ENCODE data around the gene TMEM51. TPM values are rescaled to one million over a fixed set of nuclear protein-coding genes. Genes with fewer than 3 reads are reported as not detected.

Gene TMEM51
- total RNA-seq, 1 experiment from 2014 or later, result 47.6 TPM

DNA sequence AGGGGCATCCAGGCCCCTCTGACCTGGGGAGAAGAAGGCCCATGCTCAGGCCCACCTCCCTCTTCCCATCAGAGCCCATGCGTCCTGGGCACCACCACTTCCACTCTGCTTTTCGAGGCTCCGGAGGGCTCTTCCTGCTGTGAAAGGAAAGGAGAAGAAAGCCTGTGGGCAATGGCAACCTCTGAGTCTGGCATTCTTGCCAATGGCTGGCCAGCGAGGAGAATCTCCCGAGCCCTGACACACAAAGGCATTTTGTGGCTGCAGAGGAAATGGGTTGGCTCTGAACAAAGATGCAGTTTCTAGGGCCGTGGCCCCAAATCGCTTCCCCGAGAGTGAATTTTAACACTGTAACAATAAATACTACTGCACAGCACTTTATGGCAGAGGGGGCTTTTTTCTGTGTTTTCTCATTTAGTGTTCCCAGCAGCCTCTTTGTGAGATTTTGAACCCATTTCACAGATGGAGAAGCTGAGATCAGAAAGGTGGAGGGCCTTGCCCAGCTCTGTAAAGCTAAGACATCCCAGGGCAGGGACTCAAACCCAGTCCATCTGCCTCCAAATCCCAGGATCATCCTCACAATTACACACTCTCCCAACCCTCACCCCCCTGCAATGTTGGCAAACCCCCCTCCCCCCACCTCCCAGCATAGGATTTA is 35.7 kb upstream of the TMEM51 start:
- CTCF ChIA-PET, result no interaction called here
- intact Hi-C loops (cut with micrococcal nuclease; ENCODE audit: unreplicated experiment), result no loop called here
- H3K27me3 Mint-ChIP-seq (ENCODE audit: unreplicated experiment), result no peaks in the 10 kb centered on the region
- no TSS peak for BruUV-seq (replicated peaks)
- no peak for DNase-seq
- H3K4me3 Mint-ChIP-seq (ENCODE audit: low read depth, unreplicated experiment), result no peak overlapping the region
- TF ChIP-seq, protein P1, sequence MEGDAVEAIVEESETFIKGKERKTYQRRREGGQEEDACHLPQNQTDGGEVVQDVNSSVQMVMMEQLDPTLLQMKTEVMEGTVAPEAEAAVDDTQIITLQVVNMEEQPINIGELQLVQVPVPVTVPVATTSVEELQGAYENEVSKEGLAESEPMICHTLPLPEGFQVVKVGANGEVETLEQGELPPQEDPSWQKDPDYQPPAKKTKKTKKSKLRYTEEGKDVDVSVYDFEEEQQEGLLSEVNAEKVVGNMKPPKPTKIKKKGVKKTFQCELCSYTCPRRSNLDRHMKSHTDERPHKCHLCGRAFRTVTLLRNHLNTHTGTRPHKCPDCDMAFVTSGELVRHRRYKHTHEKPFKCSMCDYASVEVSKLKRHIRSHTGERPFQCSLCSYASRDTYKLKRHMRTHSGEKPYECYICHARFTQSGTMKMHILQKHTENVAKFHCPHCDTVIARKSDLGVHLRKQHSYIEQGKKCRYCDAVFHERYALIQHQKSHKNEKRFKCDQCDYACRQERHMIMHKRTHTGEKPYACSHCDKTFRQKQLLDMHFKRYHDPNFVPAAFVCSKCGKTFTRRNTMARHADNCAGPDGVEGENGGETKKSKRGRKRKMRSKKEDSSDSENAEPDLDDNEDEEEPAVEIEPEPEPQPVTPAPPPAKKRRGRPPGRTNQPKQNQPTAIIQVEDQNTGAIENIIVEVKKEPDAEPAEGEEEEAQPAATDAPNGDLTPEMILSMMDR (IDR thresholded peaks at IDR 0.05; ENCODE audit: unreplicated experiment), result no peak
- no peaks in the 10 kb centered on the region for H3K9me3 Mint-ChIP-seq (ENCODE audit: low read depth, unreplicated experiment)
- no peaks in the 10 kb centered on the region for H3K36me3 Mint-ChIP-seq (ENCODE audit: insufficient read depth, unreplicated experiment)
- no peaks in the 10 kb centered on the region for H3K4me1 Mint-ChIP-seq (ENCODE audit: low read depth, unreplicated experiment)
- H3K27ac Mint-ChIP-seq (ENCODE audit: unreplicated experiment), result no peak overlapping the region

DNA sequence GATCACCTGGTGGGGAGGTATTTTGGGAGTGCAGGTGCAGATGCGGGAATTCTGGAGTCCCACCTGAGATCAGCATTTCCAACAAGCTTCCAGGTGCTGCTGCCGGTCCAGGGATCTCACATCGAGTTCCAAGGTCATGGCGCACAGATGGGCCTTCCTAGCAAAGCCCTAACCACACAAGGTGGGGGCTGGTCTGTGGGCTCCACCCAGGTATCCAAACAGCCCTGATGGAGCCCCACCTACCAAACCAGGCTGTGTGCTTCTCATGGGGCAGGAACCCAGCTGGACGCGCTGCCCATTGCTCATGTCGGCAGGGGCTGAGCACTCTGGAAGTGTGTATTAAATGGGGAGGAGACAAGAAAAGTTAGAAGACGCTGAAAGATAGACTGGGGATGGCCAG is 35.0 kb upstream of the TMEM51 start:
- CTCF ChIA-PET, result no interaction called here
- no peaks in the 10 kb centered on the region for H3K27me3 Mint-ChIP-seq (ENCODE audit: unreplicated experiment)
- H3K4me1 Mint-ChIP-seq (ENCODE audit: low read depth, unreplicated experiment), result no peaks in the 10 kb centered on the region
- no peak overlapping the region for H3K4me3 Mint-ChIP-seq (ENCODE audit: low read depth, unreplicated experiment)
- no peaks in the 10 kb centered on the region for H3K36me3 Mint-ChIP-seq (ENCODE audit: insufficient read depth, unreplicated experiment)
- TF ChIP-seq, protein P1 (IDR thresholded peaks at IDR 0.05; ENCODE audit: unreplicated experiment), result no peak
- BruUV-seq (replicated peaks), result no TSS peak
- H3K9me3 Mint-ChIP-seq (ENCODE audit: low read depth, unreplicated experiment), result no peaks in the 10 kb centered on the region
- intact Hi-C loops (cut with micrococcal nuclease; ENCODE audit: unreplicated experiment), result no loop called here
- no peak overlapping the region for H3K27ac Mint-ChIP-seq (ENCODE audit: unreplicated experiment)
- DNase-seq, result no peak

DNA sequence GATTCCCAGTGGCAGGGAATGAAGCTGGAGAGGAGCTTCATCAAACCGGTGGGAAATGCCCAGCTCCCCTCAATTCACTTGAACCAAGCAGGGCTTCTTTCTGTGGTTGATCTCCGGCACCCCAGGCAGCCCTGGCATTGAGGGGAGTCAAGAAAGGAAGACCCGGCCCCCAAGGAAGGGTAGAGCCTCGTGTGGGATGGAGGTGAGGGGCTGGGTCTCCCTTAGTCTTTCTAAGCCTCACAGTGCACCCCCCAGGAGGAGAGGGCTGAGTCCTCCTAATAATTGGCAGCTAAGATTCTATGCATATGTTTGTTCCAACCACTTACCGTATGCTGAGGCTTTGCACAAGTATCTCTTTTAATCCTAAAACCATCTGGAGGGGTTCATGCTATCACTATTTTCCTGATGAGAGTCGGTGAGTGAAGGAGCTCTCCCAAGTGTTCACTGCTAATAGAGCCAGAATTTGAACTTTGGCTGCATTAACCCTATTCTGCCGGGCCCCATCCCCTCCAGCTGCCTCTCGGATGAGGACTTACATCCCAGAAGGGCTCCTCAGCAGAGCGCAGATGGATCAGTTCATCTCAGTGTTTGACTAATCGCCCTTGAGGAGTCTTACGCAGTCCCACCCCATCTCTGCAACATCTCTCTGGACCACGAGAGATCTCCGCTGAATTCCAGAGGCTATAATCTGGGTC is 33.1 kb upstream of the TMEM51 start:
- Mint-ChIP-seq H3K36me3 (ENCODE audit: insufficient read depth, unreplicated experiment) (no peaks in the 10 kb centered on the region), H3K4me1 (ENCODE audit: low read depth, unreplicated experiment) (no peaks in the 10 kb centered on the region), H3K27me3 (ENCODE audit: unreplicated experiment) (no peaks in the 10 kb centered on the region), H3K27ac (ENCODE audit: unreplicated experiment) (no peak overlapping the region), H3K4me3 (ENCODE audit: low read depth, unreplicated experiment) (no peak overlapping the region), H3K9me3 (ENCODE audit: low read depth, unreplicated experiment) (no peaks in the 10 kb centered on the region)
- CTCF ChIA-PET, result no interaction called here
- no peak for DNase-seq
- TF ChIP-seq, protein P1 (IDR thresholded peaks at IDR 0.05; ENCODE audit: unreplicated experiment), result no peak
- no TSS peak for BruUV-seq (replicated peaks)
- intact Hi-C loops (cut with micrococcal nuclease; ENCODE audit: unreplicated experiment), result no loop called here

DNA sequence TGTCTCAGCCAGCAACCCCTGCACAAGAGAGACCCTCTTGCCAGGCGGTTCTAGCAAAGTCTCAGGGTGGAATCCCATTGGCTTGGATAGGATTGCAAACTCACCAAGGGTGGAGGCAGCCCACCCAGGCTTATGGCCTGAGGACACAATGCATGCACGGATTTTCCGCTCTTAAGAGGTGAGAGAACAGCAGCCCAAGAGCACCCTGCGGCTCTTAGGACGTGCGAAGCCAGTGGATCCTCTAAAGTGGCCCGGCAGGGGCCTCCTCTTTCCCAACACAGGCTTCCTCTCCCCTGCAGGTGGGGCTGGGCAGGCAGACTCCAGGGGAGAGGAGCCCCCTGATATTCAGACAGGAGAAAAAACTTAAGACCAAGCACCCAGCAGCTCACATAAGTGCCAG is 31.2 kb upstream of the TMEM51 start:
- intact Hi-C loops (cut with micrococcal nuclease; ENCODE audit: unreplicated experiment), result no loop called here
- CTCF ChIA-PET, result no interaction called here
- BruUV-seq (replicated peaks), result no TSS peak

More for the DNA sequence above, 31.2 kb upstream of the TMEM51 start:
- Mint-ChIP-seq H3K27ac (ENCODE audit: unreplicated experiment) (no peak overlapping the region), H3K4me3 (ENCODE audit: low read depth, unreplicated experiment) (no peak overlapping the region), H3K36me3 (ENCODE audit: insufficient read depth, unreplicated experiment) (no peaks in the 10 kb centered on the region), H3K4me1 (ENCODE audit: low read depth, unreplicated experiment) (no peaks in the 10 kb centered on the region), H3K9me3 (ENCODE audit: low read depth, unreplicated experiment) (no peaks in the 10 kb centered on the region), H3K27me3 (ENCODE audit: unreplicated experiment) (no peaks in the 10 kb centered on the region)
- TF ChIP-seq, protein P1 (IDR thresholded peaks at IDR 0.05; ENCODE audit: unreplicated experiment), result no peak
- DNase-seq, result no peak

All from Calu3 (cell line).